ENCODE data around the gene ITGB2. TPM values are rescaled to one million over a fixed set of nuclear protein-coding genes. Genes with fewer than 3 reads are reported as not detected.
"Not testable (repeated sequence)": the region's sequence is repeated elsewhere in the genome, so short reads cannot be mapped to it uniquely, and the experiment has no call there.

ITGB2 gene
- total RNA-seq, 6 experiments from 2014 or later = 0.19 to 0.45 (median 0.33) TPM; not detected in 3

DNA sequence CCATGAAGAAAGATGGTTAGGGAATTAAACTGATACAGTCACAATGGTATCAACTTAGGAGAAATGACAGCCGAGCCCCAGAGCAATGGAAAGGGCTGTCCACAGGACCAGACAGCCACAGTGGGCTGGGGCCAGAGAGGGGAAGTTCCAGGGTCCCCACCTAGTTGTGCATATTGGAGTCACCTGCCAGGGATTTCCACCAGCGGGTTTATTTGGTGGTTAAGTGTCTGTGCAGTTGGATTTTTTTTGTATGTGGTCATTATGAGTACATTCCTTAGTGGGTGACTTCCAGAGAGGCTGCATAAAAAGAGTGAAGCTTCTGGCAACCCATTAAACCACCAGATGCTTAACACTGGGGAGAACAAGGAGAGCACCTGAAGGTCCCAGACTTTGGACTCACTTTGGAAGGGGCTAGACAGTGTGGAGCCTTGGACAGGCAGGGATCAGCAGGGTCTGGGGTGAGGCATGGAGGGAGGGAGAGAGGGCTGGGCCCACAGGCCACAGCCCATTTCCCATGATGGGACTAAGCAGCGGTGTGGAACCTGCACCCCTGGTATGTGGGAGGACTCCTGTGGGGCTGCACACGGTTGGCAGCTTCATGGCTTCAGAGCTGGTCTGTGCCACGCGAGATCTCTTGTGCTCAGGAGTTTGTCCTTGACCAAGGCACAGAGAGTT lies 39.4 kb downstream of the ITGB2 start:
- H3K27ac Mint-ChIP-seq = peak overlapping the region; percentile 77
- H3K36me3 Mint-ChIP-seq (ENCODE audit: low read depth) = no peaks in the 10 kb centered on the region
- H3K4me3 Mint-ChIP-seq = peak overlapping the region; percentile 36
- H3K9me3 Mint-ChIP-seq = no peaks in the 10 kb centered on the region
- TF ChIP-seq CTCF (IDR thresholded peaks at IDR 0.05) = no peak
- H3K4me1 Mint-ChIP-seq (ENCODE audit: low read depth) = peaks cover 41% of the 10 kb centered on the region
- peak; percentile 59 for DNase-seq
- H3K27me3 Mint-ChIP-seq (ENCODE audit: insufficient read depth) = peaks cover 5% of the 10 kb centered on the region; the same call in 1 of the 2 replicates

- Mint-ChIP-seq H3K27me3 (ENCODE audit: insufficient read depth) (no peaks in the 10 kb centered on the region; the same call in 1 of the 2 replicates), H3K27ac (peak overlapping the region; percentile 77), H3K9me3 (no peaks in the 10 kb centered on the region), H3K4me3 (peak overlapping the region; percentile 36), H3K4me1 (ENCODE audit: low read depth) (peaks cover 45% of the 10 kb centered on the region), H3K36me3 (ENCODE audit: low read depth) (no peaks in the 10 kb centered on the region)
- peak; percentile 7; the same call in 1 of the 2 replicates for TF ChIP-seq CTCF (IDR thresholded peaks at IDR 0.05)
- peak; percentile 39 for DNase-seq
Measured at GRCh38 chr21:44880405-44881197, 40.1 kb downstream of the ITGB2 start.

GRCh38 chr21:44879238-44879637 lies 41.5 kb downstream of the ITGB2 start:
- not testable (repeated sequence) for DNase-seq; H3K27ac Mint-ChIP-seq; H3K27me3 Mint-ChIP-seq (ENCODE audit: insufficient read depth); H3K36me3 Mint-ChIP-seq (ENCODE audit: low read depth); H3K4me3 Mint-ChIP-seq; H3K9me3 Mint-ChIP-seq
- H3K4me1 Mint-ChIP-seq (ENCODE audit: low read depth) = peaks cover 58% of the 10 kb centered on the region

GRCh38 chr21:44878053-44878982 lies 42.4 kb downstream of the ITGB2 start:
- no peak for TF ChIP-seq CTCF (IDR thresholded peaks at IDR 0.05)
- H3K4me1 Mint-ChIP-seq (ENCODE audit: low read depth) = peaks cover 58% of the 10 kb centered on the region
- no peaks in the 10 kb centered on the region for H3K9me3 Mint-ChIP-seq
- no peak for DNase-seq
- no peak overlapping the region for H3K4me3 Mint-ChIP-seq
- no peak overlapping the region for H3K27ac Mint-ChIP-seq
- no peaks in the 10 kb centered on the region for H3K27me3 Mint-ChIP-seq (ENCODE audit: insufficient read depth)
- no peaks in the 10 kb centered on the region for H3K36me3 Mint-ChIP-seq (ENCODE audit: low read depth)

DNA sequence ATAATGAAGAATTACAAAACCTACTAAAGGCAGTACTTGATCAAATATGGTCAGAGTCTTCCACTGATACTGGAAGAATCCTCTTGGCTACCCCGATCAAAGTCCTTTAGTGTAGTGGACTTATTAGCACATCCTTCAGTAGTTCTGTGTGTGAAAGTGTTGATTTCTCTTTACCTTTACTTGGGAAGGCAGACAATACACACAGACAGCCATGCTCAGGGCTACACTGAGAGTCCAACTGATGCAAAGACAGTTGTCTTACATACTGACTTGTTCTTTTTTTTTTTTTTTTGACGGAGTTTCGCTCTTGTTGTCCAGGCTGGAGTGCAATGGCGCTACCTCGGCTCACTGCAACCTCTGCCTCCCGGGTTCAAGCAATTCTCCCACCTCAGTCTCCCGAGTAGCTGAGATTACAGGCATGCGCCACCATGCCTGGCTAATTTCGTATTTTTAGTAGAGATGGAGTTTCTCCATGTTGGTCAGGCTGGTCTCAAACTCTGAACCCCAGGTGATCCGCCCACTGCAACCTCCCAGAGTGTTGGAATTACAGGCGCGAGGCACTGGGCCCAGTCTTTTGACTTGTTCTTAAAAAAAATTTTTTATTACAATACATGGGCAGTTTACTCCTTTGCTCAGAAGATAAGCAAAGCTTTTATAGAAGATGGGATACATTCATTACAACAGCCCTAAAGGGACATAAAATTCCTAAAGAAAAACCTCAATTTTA lies 43.7 kb downstream of the ITGB2 start:
- TF ChIP-seq CTCF (IDR thresholded peaks at IDR 0.05) = no peak
- H3K27ac Mint-ChIP-seq = no peak overlapping the region
- no peak overlapping the region for H3K4me3 Mint-ChIP-seq
- no peak for DNase-seq
- peaks cover 57% of the 10 kb centered on the region for H3K4me1 Mint-ChIP-seq (ENCODE audit: low read depth)
- H3K9me3 Mint-ChIP-seq = no peaks in the 10 kb centered on the region
- no peaks in the 10 kb centered on the region; the same call in 1 of the 2 replicates for H3K36me3 Mint-ChIP-seq (ENCODE audit: low read depth)
- H3K27me3 Mint-ChIP-seq (ENCODE audit: insufficient read depth) = no peaks in the 10 kb centered on the region
